Measurements from ENCODE around the gene ATF3. TPM values are rescaled to one million over a fixed set of nuclear protein-coding genes. Genes with fewer than 3 reads are reported as not detected.

ATF3 gene
- total RNA-seq, 1 experiment from 2014 or later = 8.0 TPM

- Histone ChIP-seq H3K27ac (ENCODE audit: low read length) (no peak overlapping the region), H3K4me3 (ENCODE audit: low read length) (no peak overlapping the region), H3K79me2 (ENCODE audit: low read length) (no peaks in the 10 kb centered on the region), H3K36me3 (ENCODE audit: insufficient read depth, low read length) (no peaks in the 10 kb centered on the region), H3K4me2 (ENCODE audit: low read depth, low read length, poor library complexity, severe bottlenecking) (no peak overlapping the region), H3K4me1 (ENCODE audit: low read length) (no peaks in the 10 kb centered on the region), H3K9me3 (ENCODE audit: low read length) (no peaks in the 10 kb centered on the region), H2AFZ (ENCODE audit: low read length) (no peak overlapping the region), H4K20me1 (ENCODE audit: insufficient read depth, low read depth, low read length) (no peaks in the 10 kb centered on the region), H3K9ac (ENCODE audit: low read length) (no peak overlapping the region), H3K27me3 (ENCODE audit: low read length) (no peaks in the 10 kb centered on the region), H3K9me2 (replicated peaks; ENCODE audit: insufficient read depth, low read length) (no peaks in the 10 kb centered on the region)
- DNase-seq = no peak
Observed at GRCh38 chr1:212582808-212583615, 25.5 kb upstream of the ATF3 start.

GRCh38 chr1:212583643-212584042, 24.9 kb upstream of the ATF3 start:
- H3K9ac ChIP-seq (ENCODE audit: low read length) = no peak overlapping the region
- no peak overlapping the region for H3K27ac ChIP-seq (ENCODE audit: low read length)
- no peaks in the 10 kb centered on the region for H3K9me2 ChIP-seq (replicated peaks; ENCODE audit: insufficient read depth, low read length)
- no peak for DNase-seq
- H3K4me1 ChIP-seq (ENCODE audit: low read length) = no peaks in the 10 kb centered on the region
- no peaks in the 10 kb centered on the region for H4K20me1 ChIP-seq (ENCODE audit: insufficient read depth, low read depth, low read length)
- no peaks in the 10 kb centered on the region for H3K9me3 ChIP-seq (ENCODE audit: low read length)
- no peak overlapping the region for H3K4me3 ChIP-seq (ENCODE audit: low read length)
- H3K4me2 ChIP-seq (ENCODE audit: low read depth, low read length, poor library complexity, severe bottlenecking) = no peak overlapping the region
- H3K27me3 ChIP-seq (ENCODE audit: low read length) = no peaks in the 10 kb centered on the region
- H2AFZ ChIP-seq (ENCODE audit: low read length) = no peak overlapping the region
- no peaks in the 10 kb centered on the region for H3K36me3 ChIP-seq (ENCODE audit: insufficient read depth, low read length)
- H3K79me2 ChIP-seq (ENCODE audit: low read length) = no peaks in the 10 kb centered on the region

GRCh38 chr1:212584092-212584886, 24.3 kb upstream of the ATF3 start:
- DNase-seq = no peak
- Histone ChIP-seq H3K36me3 (ENCODE audit: insufficient read depth, low read length) (no peaks in the 10 kb centered on the region), H3K4me1 (ENCODE audit: low read length) (no peaks in the 10 kb centered on the region), H3K27ac (ENCODE audit: low read length) (no peak overlapping the region), H2AFZ (ENCODE audit: low read length) (no peak overlapping the region), H3K4me3 (ENCODE audit: low read length) (no peak overlapping the region), H3K9ac (ENCODE audit: low read length) (no peak overlapping the region), H3K4me2 (ENCODE audit: low read depth, low read length, poor library complexity, severe bottlenecking) (no peak overlapping the region), H4K20me1 (ENCODE audit: insufficient read depth, low read depth, low read length) (no peaks in the 10 kb centered on the region), H3K9me3 (ENCODE audit: low read length) (no peaks in the 10 kb centered on the region), H3K27me3 (ENCODE audit: low read length) (no peaks in the 10 kb centered on the region), H3K9me2 (replicated peaks; ENCODE audit: insufficient read depth, low read length) (no peaks in the 10 kb centered on the region), H3K79me2 (ENCODE audit: low read length) (no peaks in the 10 kb centered on the region)

GRCh38 chr1:212585210-212585609, 23.4 kb upstream of the ATF3 start:
- Histone ChIP-seq H3K9ac (ENCODE audit: low read length) (no peak overlapping the region), H3K79me2 (ENCODE audit: low read length) (no peaks in the 10 kb centered on the region), H3K4me2 (ENCODE audit: low read depth, low read length, poor library complexity, severe bottlenecking) (no peak overlapping the region), H4K20me1 (ENCODE audit: insufficient read depth, low read depth, low read length) (no peaks in the 10 kb centered on the region), H2AFZ (ENCODE audit: low read length) (no peak overlapping the region), H3K36me3 (ENCODE audit: insufficient read depth, low read length) (no peaks in the 10 kb centered on the region), H3K9me2 (replicated peaks; ENCODE audit: insufficient read depth, low read length) (no peaks in the 10 kb centered on the region), H3K4me3 (ENCODE audit: low read length) (no peak overlapping the region), H3K4me1 (ENCODE audit: low read length) (no peaks in the 10 kb centered on the region), H3K9me3 (ENCODE audit: low read length) (no peaks in the 10 kb centered on the region), H3K27me3 (ENCODE audit: low read length) (no peaks in the 10 kb centered on the region), H3K27ac (ENCODE audit: low read length) (no peak overlapping the region)
- no peak for DNase-seq

- Histone ChIP-seq H3K9me2 (replicated peaks; ENCODE audit: insufficient read depth, low read length) (no peaks in the 10 kb centered on the region), H3K4me1 (ENCODE audit: low read length) (no peaks in the 10 kb centered on the region), H3K4me2 (ENCODE audit: low read depth, low read length, poor library complexity, severe bottlenecking) (no peak overlapping the region), H3K9ac (ENCODE audit: low read length) (no peak overlapping the region), H3K79me2 (ENCODE audit: low read length) (no peaks in the 10 kb centered on the region), H3K27ac (ENCODE audit: low read length) (no peak overlapping the region), H3K27me3 (ENCODE audit: low read length) (no peaks in the 10 kb centered on the region), H2AFZ (ENCODE audit: low read length) (no peak overlapping the region), H3K4me3 (ENCODE audit: low read length) (no peak overlapping the region), H4K20me1 (ENCODE audit: insufficient read depth, low read depth, low read length) (no peaks in the 10 kb centered on the region), H3K9me3 (ENCODE audit: low read length) (no peaks in the 10 kb centered on the region), H3K36me3 (ENCODE audit: insufficient read depth, low read length) (no peaks in the 10 kb centered on the region)
- no peak for DNase-seq
Observed at GRCh38 chr1:212586206-212587015, 22.1 kb upstream of the ATF3 start.

- H3K79me2 ChIP-seq (ENCODE audit: low read length) = no peaks in the 10 kb centered on the region
- no peaks in the 10 kb centered on the region for H3K9me3 ChIP-seq (ENCODE audit: low read length)
- DNase-seq = no peak
- H3K36me3 ChIP-seq (ENCODE audit: insufficient read depth, low read length) = no peaks in the 10 kb centered on the region
- H3K4me1 ChIP-seq (ENCODE audit: low read length) = no peaks in the 10 kb centered on the region
- H4K20me1 ChIP-seq (ENCODE audit: insufficient read depth, low read depth, low read length) = no peaks in the 10 kb centered on the region
- no peak overlapping the region for H3K27ac ChIP-seq (ENCODE audit: low read length)
- H3K4me3 ChIP-seq (ENCODE audit: low read length) = no peak overlapping the region
- no peak overlapping the region for H3K4me2 ChIP-seq (ENCODE audit: low read depth, low read length, poor library complexity, severe bottlenecking)
- no peak overlapping the region for H3K9ac ChIP-seq (ENCODE audit: low read length)
- no peaks in the 10 kb centered on the region for H3K27me3 ChIP-seq (ENCODE audit: low read length)
- H2AFZ ChIP-seq (ENCODE audit: low read length) = no peak overlapping the region
- no peaks in the 10 kb centered on the region for H3K9me2 ChIP-seq (replicated peaks; ENCODE audit: insufficient read depth, low read length)
Observed at GRCh38 chr1:212587016-212587887, 21.3 kb upstream of the ATF3 start.

- no peak overlapping the region; the same call in 1 of the 2 replicates for H2AFZ ChIP-seq (ENCODE audit: low read length)
- no peak overlapping the region for H3K27ac ChIP-seq (ENCODE audit: low read length)
- no peaks in the 10 kb centered on the region for H3K9me3 ChIP-seq (ENCODE audit: low read length)
- no peaks in the 10 kb centered on the region for H4K20me1 ChIP-seq (ENCODE audit: insufficient read depth, low read depth, low read length)
- no peaks in the 10 kb centered on the region for H3K79me2 ChIP-seq (ENCODE audit: low read length)
- H3K4me2 ChIP-seq (ENCODE audit: low read depth, low read length, poor library complexity, severe bottlenecking) = no peak overlapping the region
- no peaks in the 10 kb centered on the region for H3K36me3 ChIP-seq (ENCODE audit: insufficient read depth, low read length)
- DNase-seq = no peak
- no peaks in the 10 kb centered on the region for H3K4me1 ChIP-seq (ENCODE audit: low read length)
- H3K4me3 ChIP-seq (ENCODE audit: low read length) = no peak overlapping the region
- H3K27me3 ChIP-seq (ENCODE audit: low read length) = no peaks in the 10 kb centered on the region
- no peak overlapping the region for H3K9ac ChIP-seq (ENCODE audit: low read length)
- H3K9me2 ChIP-seq (replicated peaks; ENCODE audit: insufficient read depth, low read length) = no peaks in the 10 kb centered on the region
Observed at GRCh38 chr1:212587888-212588510, 20.6 kb upstream of the ATF3 start.

All from Karpas-422 (cell line).